Measurements from ENCODE around the gene MYL12A. TPM values are rescaled to one million over a fixed set of nuclear protein-coding genes. Genes with fewer than 3 reads are reported as not detected.
"Not testable (repeated sequence)": the region's sequence is repeated elsewhere in the genome, so short reads cannot be mapped to it uniquely, and the experiment has no call there.

MYL12A gene
- total RNA-seq (1,000 to 10,000 TPM in 9 of 10 donors, 100 to 1,000 TPM in 1; 952 to 8,349 (median 4,124) TPM), polyA plus RNA-seq (1,000 to 10,000 TPM in 1 of 2 donors, 100 to 1,000 TPM in 1; 708 to 3,345 TPM)
- long read RNA-seq, donor 1, transcript MYL12A-207 (4 exons, 947 nt): minor isoform, 6 of 690 reads
- long read RNA-seq, donor 1, transcript MYL12A-201 (4 exons, 1,229 nt): minor isoform, 279 of 690 reads
- long read RNA-seq, donor 1, transcript MYL12A-202 (4 exons, 899 nt): major isoform, 364 of 690 reads
- long read RNA-seq, donor 1, partial matches to known transcripts: 4 of 690 reads
- long read RNA-seq, donor 1, other reads (novel, unspliced or antisense): 32 of 690 reads
- long read RNA-seq, donor 2, transcript MYL12A-202 (4 exons, 899 nt): major isoform, 1,507 of 2,106 reads
- long read RNA-seq, donor 2, transcript MYL12A-201 (4 exons, 1,229 nt): minor isoform, 440 of 2,106 reads
- long read RNA-seq, donor 2, transcript MYL12A-207 (4 exons, 947 nt): minor isoform, 6 of 2,106 reads
- long read RNA-seq, donor 2, partial matches to known transcripts: 23 of 2,106 reads
- long read RNA-seq, donor 2, other reads (novel, unspliced or antisense): 126 of 2,106 reads
- long read RNA-seq, donor 3, transcript MYL12A-202 (4 exons, 899 nt): major isoform, 275 of 556 reads
- long read RNA-seq, donor 3, transcript MYL12A-207 (4 exons, 947 nt): minor isoform, 6 of 556 reads
- long read RNA-seq, donor 3, transcript MYL12A-212 (1 exons, 738 nt): minor isoform, 18 of 556 reads
- long read RNA-seq, donor 3, transcript MYL12A-201 (4 exons, 1,229 nt): minor isoform, 230 of 556 reads
- long read RNA-seq, donor 3, partial matches to known transcripts: 12 of 556 reads
- long read RNA-seq, donor 3, other reads (novel, unspliced or antisense): 14 of 556 reads

DNA sequence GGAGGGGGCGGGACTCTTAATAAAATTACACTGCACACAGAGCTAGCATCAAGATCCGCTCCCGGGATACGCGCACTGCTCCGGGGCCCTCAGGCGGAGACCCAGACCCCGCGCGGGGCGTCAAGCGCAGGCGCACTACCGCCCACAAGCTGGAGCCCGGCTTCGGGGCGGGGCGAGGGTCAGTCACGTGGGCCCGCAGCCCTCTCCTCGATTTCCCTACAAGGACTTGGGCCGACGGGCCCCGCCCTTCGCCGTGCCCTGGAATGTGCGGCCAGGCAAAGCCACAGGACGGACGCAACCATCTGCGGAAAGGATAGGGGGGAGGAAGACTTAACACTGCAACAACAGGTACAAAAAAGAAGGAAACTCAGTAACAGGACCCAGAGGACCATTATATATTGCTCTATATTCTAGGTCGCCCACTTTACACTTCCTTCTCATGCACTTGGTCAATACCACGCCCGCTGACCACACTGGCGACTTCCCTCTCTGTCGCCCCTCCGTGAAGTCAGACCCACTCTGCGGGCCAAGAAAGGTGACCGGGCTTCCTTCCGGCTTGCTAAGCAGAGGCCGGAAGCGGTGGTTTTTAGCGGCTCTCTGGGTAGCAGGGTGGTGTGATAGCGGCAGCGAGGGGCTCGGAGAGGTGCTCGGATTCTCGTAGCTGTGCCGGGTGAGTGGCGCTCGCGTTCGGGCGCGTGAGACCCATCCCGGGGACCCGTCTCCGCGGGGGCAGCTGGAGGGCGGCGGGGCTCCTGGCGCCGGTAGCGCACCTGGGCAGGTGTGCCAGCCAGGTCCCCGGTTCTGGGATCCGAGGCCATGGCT lies at the start of gene MYL12A:
TSS of gene MYL12A (plus strand) at position 562 of the 822 bp plus-strand sequence. CDS start 5,447 bp downstream, outside the sequence.
- ATAC-seq (peak; percentile 84 to 94 (median 88)), DNase-seq (peak; percentile 97 to 99)
- Histone ChIP-seq H3K27ac (peak within 1 kb of the TSS; percentile 98 to 100 (median 99)), H3K36me3 (peaks cover 0 to 18% (median 0%) of the 10 kb centered on the region in 9 donors), H3K4me1 (peaks cover 0 to 69% (median 51%) of the 10 kb centered on the region in 9 donors), H3K4me3 (peak within 1 kb of the TSS; percentile 80 to 95 (median 90)), H3K9me3 (no peaks in the 10 kb centered on the region), H3K27me3 (no peaks in the 10 kb centered on the region)
- TF ChIP-seq, protein P1, sequence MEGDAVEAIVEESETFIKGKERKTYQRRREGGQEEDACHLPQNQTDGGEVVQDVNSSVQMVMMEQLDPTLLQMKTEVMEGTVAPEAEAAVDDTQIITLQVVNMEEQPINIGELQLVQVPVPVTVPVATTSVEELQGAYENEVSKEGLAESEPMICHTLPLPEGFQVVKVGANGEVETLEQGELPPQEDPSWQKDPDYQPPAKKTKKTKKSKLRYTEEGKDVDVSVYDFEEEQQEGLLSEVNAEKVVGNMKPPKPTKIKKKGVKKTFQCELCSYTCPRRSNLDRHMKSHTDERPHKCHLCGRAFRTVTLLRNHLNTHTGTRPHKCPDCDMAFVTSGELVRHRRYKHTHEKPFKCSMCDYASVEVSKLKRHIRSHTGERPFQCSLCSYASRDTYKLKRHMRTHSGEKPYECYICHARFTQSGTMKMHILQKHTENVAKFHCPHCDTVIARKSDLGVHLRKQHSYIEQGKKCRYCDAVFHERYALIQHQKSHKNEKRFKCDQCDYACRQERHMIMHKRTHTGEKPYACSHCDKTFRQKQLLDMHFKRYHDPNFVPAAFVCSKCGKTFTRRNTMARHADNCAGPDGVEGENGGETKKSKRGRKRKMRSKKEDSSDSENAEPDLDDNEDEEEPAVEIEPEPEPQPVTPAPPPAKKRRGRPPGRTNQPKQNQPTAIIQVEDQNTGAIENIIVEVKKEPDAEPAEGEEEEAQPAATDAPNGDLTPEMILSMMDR (IDR thresholded peaks at IDR 0.05): no peak
- 0 to 1% methylated on average over 65 of the region's 65 CpGs for WGBS, 2 donors
- intact Hi-C loops (cut with DNase I): loop anchor here (1.0 to 10.0 kb wide), 17 partner anchors 29 to 315 kb away; partner anchors contain the start of genes LPIN2 (in 3 of the 10) and MYOM1 (in 2 of the 10)

DNA sequence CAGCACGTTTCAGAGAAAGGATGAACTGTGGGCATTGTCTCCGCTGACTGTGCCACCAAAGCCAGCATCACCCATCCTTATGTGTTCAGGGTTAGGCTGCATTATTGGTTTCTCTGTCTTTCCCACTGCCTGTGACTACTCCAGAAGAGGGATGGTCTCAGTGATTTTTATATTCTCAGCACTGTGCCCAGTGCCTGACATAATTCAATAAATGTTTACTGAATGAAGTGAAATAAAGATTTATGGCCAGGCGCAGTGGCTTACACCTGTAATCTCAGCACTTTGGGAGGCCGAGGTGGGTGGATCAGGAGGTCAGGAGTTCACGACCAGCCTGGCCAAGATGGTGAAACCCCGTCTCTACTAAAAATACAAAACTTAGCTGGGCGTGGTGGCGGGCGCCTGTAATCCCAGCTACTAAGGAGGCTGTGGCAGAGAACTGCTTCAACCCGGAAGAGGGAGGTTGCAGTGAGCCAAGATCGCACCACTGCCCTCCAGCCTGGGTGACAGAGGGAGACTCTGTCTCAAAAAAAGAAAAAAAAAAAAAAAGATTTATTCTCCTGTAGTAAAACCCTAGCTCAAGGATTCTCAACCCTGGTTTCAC lies 49.2 kb upstream of the MYL12A start:
- H3K4me1 ChIP-seq: peaks cover 0 to 73% (median 20%) of the 10 kb centered on the region in 9 donors
- H3K27ac ChIP-seq: peak overlapping the region in 3 of 10 donors; percentile 2 to 21 (median 8)
- not testable (repeated sequence) for H3K4me3 ChIP-seq, H3K27me3 ChIP-seq, DNase-seq, ATAC-seq
- H3K9me3 ChIP-seq: peaks cover 0 to 15% (median 0%) of the 10 kb centered on the region in 11 donors
- WGBS, 2 donors: 81 to 82% methylated on average over 11 of the region's 11 CpGs
- peaks cover 0 to 15% (median 0%) of the 10 kb centered on the region in 9 donors for H3K36me3 ChIP-seq
- intact Hi-C loops (cut with DNase I): loop anchor here in 2 of 10 donors (5.0 to 10.0 kb wide), 2 partner anchors 46 to 49 kb away; partner anchors contain the start of gene MYL12A (in 2 of the 2)

DNA sequence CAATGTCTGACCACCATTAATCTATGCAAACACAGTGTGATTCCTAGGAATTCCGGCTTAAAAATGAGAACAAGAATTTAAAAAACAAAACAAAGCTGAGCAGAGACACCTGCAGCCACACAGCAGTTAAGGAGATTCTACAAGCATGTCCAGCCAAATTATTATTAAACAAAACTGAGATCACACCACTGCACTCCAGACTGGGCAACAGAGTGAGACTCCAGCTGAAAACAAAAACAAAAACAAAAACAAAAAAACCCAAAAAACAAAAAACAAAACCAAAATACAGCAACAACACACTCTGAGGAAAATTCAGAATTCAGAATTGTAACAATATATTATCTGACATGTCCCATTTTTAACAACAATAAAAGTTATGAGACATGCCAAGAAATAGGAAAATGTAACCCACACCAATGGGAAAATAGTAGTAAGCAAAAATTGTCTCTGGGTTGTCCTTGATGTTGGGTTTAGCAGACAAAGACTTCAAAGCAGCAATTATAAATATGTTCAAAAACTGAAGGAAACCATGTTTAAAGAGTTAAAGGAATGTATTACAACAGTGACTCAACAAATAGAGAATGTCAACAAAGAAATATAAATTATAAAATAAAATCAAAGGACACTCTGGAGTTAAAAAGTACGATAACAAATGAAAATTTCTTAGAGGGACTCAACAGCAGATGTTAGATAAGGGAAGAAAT lies 47.5 kb upstream of the MYL12A start:
- WGBS, 2 donors: 77 to 82% methylated on average over 2 of the region's 2 CpGs
- intact Hi-C loops (cut with DNase I): loop anchor here in 2 of 10 donors (5.0 to 10.0 kb wide), 2 partner anchors 45 to 47 kb away; partner anchors contain the start of gene MYL12A (in 2 of the 2)
- Histone ChIP-seq H3K27me3 (no peaks in the 10 kb centered on the region), H3K4me1 (peaks cover 0 to 61% (median 16%) of the 10 kb centered on the region in 9 donors), H3K36me3 (peaks cover 0 to 15% (median 0%) of the 10 kb centered on the region in 9 donors), H3K9me3 (peaks cover 0 to 30% (median 0%) of the 10 kb centered on the region in 11 donors), H3K4me3 (no peak overlapping the region), H3K27ac (peak overlapping the region in 1 of 10 donors; percentile 29)
- DNase-seq (no peak), ATAC-seq (no peak)
- TF ChIP-seq, protein P1 (IDR thresholded peaks at IDR 0.05): no peak

All from heart right ventricle (tissue), 16 donors.